Measurements from ENCODE around the gene ZNF232.

DNA sequence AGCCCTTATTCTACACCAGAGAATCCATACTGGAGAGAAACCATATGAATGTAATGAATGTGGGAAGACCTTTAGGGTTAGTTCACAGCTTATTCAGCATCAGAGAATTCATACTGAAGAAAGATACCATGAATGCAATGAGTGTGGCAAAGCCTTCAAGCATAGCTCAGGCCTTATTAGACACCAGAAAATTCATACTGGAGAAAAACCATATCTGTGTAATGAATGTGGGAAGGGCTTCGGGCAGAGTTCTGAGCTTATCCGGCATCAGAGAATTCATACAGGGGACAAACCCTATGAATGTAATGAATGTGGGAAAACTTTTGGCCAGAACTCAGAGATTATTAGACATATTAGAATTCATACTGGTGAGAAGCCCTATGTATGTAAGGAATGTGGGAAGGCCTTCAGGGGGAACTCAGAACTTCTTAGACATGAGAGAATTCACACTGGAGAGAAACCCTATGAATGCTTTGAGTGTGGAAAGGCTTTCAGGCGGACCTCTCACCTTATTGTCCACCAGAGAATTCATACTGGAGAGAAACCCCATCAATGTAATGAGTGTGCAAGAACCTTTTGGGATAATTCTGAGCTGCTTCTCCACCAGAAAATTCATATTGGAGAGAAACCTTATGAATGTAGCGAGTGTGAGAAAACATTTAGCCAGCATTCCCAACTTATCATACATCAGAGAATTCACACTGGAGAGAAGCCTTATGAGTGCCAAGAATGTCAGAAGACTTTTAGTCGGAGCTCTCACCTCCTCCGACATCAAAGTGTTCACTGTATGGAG is 19.3 kb downstream of the ZNF232 start:
- TF ChIP-seq, protein P1, sequence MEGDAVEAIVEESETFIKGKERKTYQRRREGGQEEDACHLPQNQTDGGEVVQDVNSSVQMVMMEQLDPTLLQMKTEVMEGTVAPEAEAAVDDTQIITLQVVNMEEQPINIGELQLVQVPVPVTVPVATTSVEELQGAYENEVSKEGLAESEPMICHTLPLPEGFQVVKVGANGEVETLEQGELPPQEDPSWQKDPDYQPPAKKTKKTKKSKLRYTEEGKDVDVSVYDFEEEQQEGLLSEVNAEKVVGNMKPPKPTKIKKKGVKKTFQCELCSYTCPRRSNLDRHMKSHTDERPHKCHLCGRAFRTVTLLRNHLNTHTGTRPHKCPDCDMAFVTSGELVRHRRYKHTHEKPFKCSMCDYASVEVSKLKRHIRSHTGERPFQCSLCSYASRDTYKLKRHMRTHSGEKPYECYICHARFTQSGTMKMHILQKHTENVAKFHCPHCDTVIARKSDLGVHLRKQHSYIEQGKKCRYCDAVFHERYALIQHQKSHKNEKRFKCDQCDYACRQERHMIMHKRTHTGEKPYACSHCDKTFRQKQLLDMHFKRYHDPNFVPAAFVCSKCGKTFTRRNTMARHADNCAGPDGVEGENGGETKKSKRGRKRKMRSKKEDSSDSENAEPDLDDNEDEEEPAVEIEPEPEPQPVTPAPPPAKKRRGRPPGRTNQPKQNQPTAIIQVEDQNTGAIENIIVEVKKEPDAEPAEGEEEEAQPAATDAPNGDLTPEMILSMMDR (IDR thresholded peaks at IDR 0.05): no peak
- TF ChIP-seq POLR2A (IDR thresholded peaks at IDR 0.05): no peak

Data from ovary (tissue), 3 donors.